ENCODE measurements around the gene FAM9C.

The FAM9C gene

GRCh38 chrX:13051167-13051528, 6.7 kb upstream of the FAM9C start:
- no peak for DNase-seq (ENCODE audit: low spot score)
- in situ Hi-C loops (cut with MboI; ENCODE audit: low pct_unique_long_range_greater_than_20kb, low sequenced_read_pairs, unreplicated experiment) = no loop called here
- TF ChIP-seq CTCF (IDR thresholded peaks at IDR 0.05; ENCODE audit: extremely low read depth, insufficient read depth, missing control alignments) = no peak

- DNase-seq (ENCODE audit: low spot score) = no peak
- in situ Hi-C loops (cut with MboI; ENCODE audit: low pct_unique_long_range_greater_than_20kb, low sequenced_read_pairs, unreplicated experiment) = no loop called here
- no peak for TF ChIP-seq CTCF (IDR thresholded peaks at IDR 0.05; ENCODE audit: extremely low read depth, insufficient read depth, missing control alignments)
These were observed 5.7 kb upstream of the FAM9C start for GRCh38 chrX:13050151-13050550.

GRCh38 chrX:13048280-13048679, 3.9 kb upstream of the FAM9C start:
- no peak for DNase-seq (ENCODE audit: low spot score)
- no peak for TF ChIP-seq CTCF (IDR thresholded peaks at IDR 0.05; ENCODE audit: extremely low read depth, insufficient read depth, missing control alignments)
- in situ Hi-C loops (cut with MboI; ENCODE audit: low pct_unique_long_range_greater_than_20kb, low sequenced_read_pairs, unreplicated experiment) = no loop called here

GRCh38 chrX:13047759-13048158, 3.3 kb upstream of the FAM9C start:
- in situ Hi-C loops (cut with MboI; ENCODE audit: low pct_unique_long_range_greater_than_20kb, low sequenced_read_pairs, unreplicated experiment) = no loop called here
- no peak for TF ChIP-seq CTCF (IDR thresholded peaks at IDR 0.05; ENCODE audit: extremely low read depth, insufficient read depth, missing control alignments)

GRCh38 chrX:13046141-13046855, 1.9 kb upstream of the FAM9C start:
- no peak for TF ChIP-seq CTCF (IDR thresholded peaks at IDR 0.05; ENCODE audit: extremely low read depth, insufficient read depth, missing control alignments)

More at GRCh38 chrX:13047759-13048158, 3.3 kb upstream of the FAM9C start:
- no peak for DNase-seq (ENCODE audit: low spot score)

GRCh38 chrX:13043938-13044337, 482 bp downstream of the FAM9C start:
- in situ Hi-C loops (cut with MboI; ENCODE audit: low pct_unique_long_range_greater_than_20kb, low sequenced_read_pairs, unreplicated experiment) = no loop called here
- no peak for DNase-seq (ENCODE audit: low spot score)
- no peak for TF ChIP-seq CTCF (IDR thresholded peaks at IDR 0.05; ENCODE audit: extremely low read depth, insufficient read depth, missing control alignments)

More at GRCh38 chrX:13046141-13046855, 1.9 kb upstream of the FAM9C start:
- DNase-seq (ENCODE audit: low spot score) = peak; percentile 48
- in situ Hi-C loops (cut with MboI; ENCODE audit: low pct_unique_long_range_greater_than_20kb, low sequenced_read_pairs, unreplicated experiment) = no loop called here

Measured in GM13977 (cell line).